ENCODE results near the gene PRKAR2A. TPM values are rescaled to one million over a fixed set of nuclear protein-coding genes. Genes with fewer than 3 reads are reported as not detected.
"Not testable (repeated sequence)": the region's sequence is repeated elsewhere in the genome, so short reads cannot be mapped to it uniquely, and the experiment has no call there.

Gene PRKAR2A
- total RNA-seq, 1 donor, result 26.1 TPM

- Histone ChIP-seq H3K4me1 (ENCODE audit: insufficient read depth, low read length) (no peaks in the 10 kb centered on the region), H3K4me3 (ENCODE audit: low read length) (no peak overlapping the region), H3K27me3 (ENCODE audit: insufficient read depth, low read length) (no peaks in the 10 kb centered on the region), H3K9me3 (ENCODE audit: low read depth, low read length) (no peaks in the 10 kb centered on the region)
Measured at GRCh38 chr3:48819234-48820221, 28.1 kb downstream of the PRKAR2A start.

GRCh38 chr3:48811524-48811923, 36.1 kb downstream of the PRKAR2A start:
- peaks cover 21% of the 10 kb centered on the region for H3K4me1 ChIP-seq (ENCODE audit: insufficient read depth, low read length)
- H3K9me3 ChIP-seq (ENCODE audit: low read depth, low read length), result no peaks in the 10 kb centered on the region
- no peak overlapping the region for H3K4me3 ChIP-seq (ENCODE audit: low read length)
- no peaks in the 10 kb centered on the region for H3K27me3 ChIP-seq (ENCODE audit: insufficient read depth, low read length)

- H3K9me3 ChIP-seq (ENCODE audit: low read depth, low read length), result no peaks in the 10 kb centered on the region
- H3K4me3 ChIP-seq (ENCODE audit: low read length), result no peak overlapping the region
- no peaks in the 10 kb centered on the region for H3K27me3 ChIP-seq (ENCODE audit: insufficient read depth, low read length)
- peaks cover 9% of the 10 kb centered on the region for H3K4me1 ChIP-seq (ENCODE audit: insufficient read depth, low read length)
Measured at GRCh38 chr3:48804930-48805329, 42.7 kb downstream of the PRKAR2A start.

GRCh38 chr3:48800831-48801230, 46.8 kb downstream of the PRKAR2A start:
- H3K9me3 ChIP-seq (ENCODE audit: low read depth, low read length); H3K27me3 ChIP-seq (ENCODE audit: insufficient read depth, low read length); H3K4me1 ChIP-seq (ENCODE audit: insufficient read depth, low read length); H3K4me3 ChIP-seq (ENCODE audit: low read length): not testable (repeated sequence)

- no peaks in the 10 kb centered on the region for H3K27me3 ChIP-seq (ENCODE audit: insufficient read depth, low read length)
- H3K4me1 ChIP-seq (ENCODE audit: insufficient read depth, low read length), result no peaks in the 10 kb centered on the region
- H3K4me3 ChIP-seq (ENCODE audit: low read length), result no peak overlapping the region
- no peaks in the 10 kb centered on the region for H3K9me3 ChIP-seq (ENCODE audit: low read depth, low read length)
Measured at GRCh38 chr3:48798998-48799397, 48.7 kb downstream of the PRKAR2A start.

GRCh38 chr3:48797626-48798025, 50.0 kb downstream of the PRKAR2A start:
- Histone ChIP-seq H3K4me3 (ENCODE audit: low read length) (no peak overlapping the region), H3K4me1 (ENCODE audit: insufficient read depth, low read length) (no peaks in the 10 kb centered on the region), H3K9me3 (ENCODE audit: low read depth, low read length) (no peaks in the 10 kb centered on the region), H3K27me3 (ENCODE audit: insufficient read depth, low read length) (no peaks in the 10 kb centered on the region)

GRCh38 chr3:48795997-48796732, 51.5 kb downstream of the PRKAR2A start:
- no peaks in the 10 kb centered on the region for H3K9me3 ChIP-seq (ENCODE audit: low read depth, low read length)
- no peaks in the 10 kb centered on the region for H3K4me1 ChIP-seq (ENCODE audit: insufficient read depth, low read length)
- H3K4me3 ChIP-seq (ENCODE audit: low read length), result no peak overlapping the region
- H3K27me3 ChIP-seq (ENCODE audit: insufficient read depth, low read length), result no peaks in the 10 kb centered on the region

GRCh38 chr3:48793484-48793883, 54.2 kb downstream of the PRKAR2A start:
- H3K9me3 ChIP-seq (ENCODE audit: low read depth, low read length); H3K4me1 ChIP-seq (ENCODE audit: insufficient read depth, low read length); H3K27me3 ChIP-seq (ENCODE audit: insufficient read depth, low read length); H3K4me3 ChIP-seq (ENCODE audit: low read length): not testable (repeated sequence)

- H3K27me3 ChIP-seq (ENCODE audit: insufficient read depth, low read length), result no peaks in the 10 kb centered on the region
- H3K9me3 ChIP-seq (ENCODE audit: low read depth, low read length), result no peaks in the 10 kb centered on the region
- H3K4me1 ChIP-seq (ENCODE audit: insufficient read depth, low read length), result peaks cover 4% of the 10 kb centered on the region
- H3K4me3 ChIP-seq (ENCODE audit: low read length), result no peak overlapping the region
Measured at GRCh38 chr3:48789665-48790064, 58.0 kb downstream of the PRKAR2A start.

GRCh38 chr3:48788544-48789162, 59.0 kb downstream of the PRKAR2A start:
- Histone ChIP-seq H3K27me3 (ENCODE audit: insufficient read depth, low read length) (no peaks in the 10 kb centered on the region), H3K4me3 (ENCODE audit: low read length) (no peak overlapping the region), H3K9me3 (ENCODE audit: low read depth, low read length) (no peaks in the 10 kb centered on the region), H3K4me1 (ENCODE audit: insufficient read depth, low read length) (peaks cover 4% of the 10 kb centered on the region)

- Histone ChIP-seq H3K9me3 (ENCODE audit: low read depth, low read length) (no peaks in the 10 kb centered on the region), H3K4me1 (ENCODE audit: insufficient read depth, low read length) (peaks cover 4% of the 10 kb centered on the region), H3K27me3 (ENCODE audit: insufficient read depth, low read length) (no peaks in the 10 kb centered on the region), H3K4me3 (ENCODE audit: low read length) (no peak overlapping the region)
Measured at GRCh38 chr3:48784426-48785120, 63.1 kb downstream of the PRKAR2A start.

- Histone ChIP-seq H3K9me3 (ENCODE audit: low read depth, low read length) (no peaks in the 10 kb centered on the region), H3K4me3 (ENCODE audit: low read length) (no peak overlapping the region)
Measured at GRCh38 chr3:48783304-48783703, 64.4 kb downstream of the PRKAR2A start.

GRCh38 chr3:48782046-48782445, 65.6 kb downstream of the PRKAR2A start:
- Histone ChIP-seq H3K9me3 (ENCODE audit: low read depth, low read length) (no peaks in the 10 kb centered on the region), H3K4me1 (ENCODE audit: insufficient read depth, low read length) (no peaks in the 10 kb centered on the region), H3K27me3 (ENCODE audit: insufficient read depth, low read length) (no peaks in the 10 kb centered on the region), H3K4me3 (ENCODE audit: low read length) (no peak overlapping the region)

More at GRCh38 chr3:48783304-48783703, 64.4 kb downstream of the PRKAR2A start:
- Histone ChIP-seq H3K27me3 (ENCODE audit: insufficient read depth, low read length) (no peaks in the 10 kb centered on the region), H3K4me1 (ENCODE audit: insufficient read depth, low read length) (no peaks in the 10 kb centered on the region)

GRCh38 chr3:48778565-48778964, 69.1 kb downstream of the PRKAR2A start:
- not testable (repeated sequence) for H3K4me3 ChIP-seq (ENCODE audit: low read length); H3K9me3 ChIP-seq (ENCODE audit: low read depth, low read length); H3K4me1 ChIP-seq (ENCODE audit: insufficient read depth, low read length); H3K27me3 ChIP-seq (ENCODE audit: insufficient read depth, low read length)

- H3K9me3 ChIP-seq (ENCODE audit: low read depth, low read length), result no peaks in the 10 kb centered on the region
- H3K4me3 ChIP-seq (ENCODE audit: low read length), result no peak overlapping the region
- H3K4me1 ChIP-seq (ENCODE audit: insufficient read depth, low read length), result no peaks in the 10 kb centered on the region
- no peaks in the 10 kb centered on the region for H3K27me3 ChIP-seq (ENCODE audit: insufficient read depth, low read length)
Measured at GRCh38 chr3:48776854-48777253, 70.8 kb downstream of the PRKAR2A start.
